Activated CD8-positive, alpha-beta memory T cell treated with anti-CD3 and anti-CD28 coated beads, Interleukin-2, amount 10 ng/mL, durations not matched to agents 7 days and 5 days (primary cell): ENCODE results near the gene MALT1. TPM values are rescaled to one million over a fixed set of nuclear protein-coding genes. Genes with fewer than 3 reads are reported as not detected.
"Not testable (repeated sequence)": the region's sequence is repeated elsewhere in the genome, so short reads cannot be mapped to it uniquely, and the experiment has no call there.

Experiments
- ATAC-seq: fragments of 150-1000 bp; cut with Tn5 transposase; one replicate; pipeline ENCODE4 v1.10.0; 2021; ENCODE audit warnings: moderate library complexity
- CTCF ChIA-PET: fragments of 350-600 bp; sonication (Branson Sonifier 250); formaldehyde crosslinking; loops from one replicate; lab custom pipeline; 2021; ENCODE audit warnings: antibody characterized with exemption; lab: Charles Lee
- DNase-seq: peaks from one replicate; pipeline ENCODE4 v3.0.0-alpha.2; 2020
- H3K27ac Mint-ChIP-seq: one replicate; pipeline ENCODE4 v1.8.0; 2021; ENCODE audit warnings: mild to moderate bottlenecking, mixed read lengths
- H3K27me3 Mint-ChIP-seq: one replicate; pipeline ENCODE4 v1.8.0; 2021; ENCODE audit warnings: mixed read lengths
- H3K36me3 Mint-ChIP-seq: one replicate; pipeline ENCODE4 v1.8.0; 2021; ENCODE audit warnings: mild to moderate bottlenecking, mixed read lengths
- H3K4me1 Mint-ChIP-seq: one replicate; pipeline ENCODE4 v1.8.0; 2021; ENCODE audit warnings: mixed read lengths
- H3K4me3 Mint-ChIP-seq: one replicate; pipeline ENCODE4 v1.8.0; 2021; ENCODE audit warnings: mild to moderate bottlenecking, moderate library complexity, mixed read lengths
- H3K9me3 Mint-ChIP-seq: one replicate; pipeline ENCODE4 v1.8.0; 2022; ENCODE audit warnings: low read depth, mixed read lengths
- total RNA-seq, 2 experiments: library from RNA; stranded (reverse); gene quantifications; one replicate each; pipeline ENCODE4 v1.2.3, GENCODE V29; 2021

Gene MALT1
- total RNA-seq, 2 experiments from 2014 or later: 30.3 to 31.6 TPM

- peaks cover 15% of the 10 kb centered on the region for H3K4me1 Mint-ChIP-seq
- ATAC-seq (no peak), DNase-seq (peak; percentile 22)
- peaks cover 37% of the 10 kb centered on the region for H3K27me3 Mint-ChIP-seq
- H3K36me3 Mint-ChIP-seq: no peaks in the 10 kb centered on the region
- H3K9me3 Mint-ChIP-seq: no peaks in the 10 kb centered on the region
- no peak overlapping the region for H3K4me3 Mint-ChIP-seq
- CTCF ChIA-PET: interaction anchor here (1.5 to 9.8 kb wide), 3 partner anchors 12 to 233 kb away, joined by 4 to 247 read pairs (median 15); partner anchors contain the start of gene MALT1
- H3K27ac Mint-ChIP-seq: no peak overlapping the region
Measured at GRCh38 chr18:58761970-58762780, 90.9 kb downstream of the MALT1 start.

- Mint-ChIP-seq H3K4me3 (no peak overlapping the region), H3K9me3 (no peaks in the 10 kb centered on the region), H3K27ac (no peak overlapping the region), H3K27me3 (peaks cover 38% of the 10 kb centered on the region), H3K4me1 (peaks cover 15% of the 10 kb centered on the region), H3K36me3 (no peaks in the 10 kb centered on the region)
- ATAC-seq: no peak
- peak; percentile 23 for DNase-seq
- CTCF ChIA-PET: interaction anchor here (1.3 to 9.8 kb wide), 6 partner anchors 8 to 234 kb away, joined by 4 to 247 read pairs (median 18); partner anchors contain the start of gene MALT1
Measured at GRCh38 chr18:58762781-58763171, 91.5 kb downstream of the MALT1 start.

GRCh38 chr18:58766164-58766563 is 94.9 kb downstream of the MALT1 start:
- Mint-ChIP-seq H3K36me3 (no peaks in the 10 kb centered on the region), H3K27me3 (peaks cover 52% of the 10 kb centered on the region), H3K9me3 (no peaks in the 10 kb centered on the region), H3K4me3 (no peak overlapping the region), H3K27ac (no peak overlapping the region), H3K4me1 (peaks cover 22% of the 10 kb centered on the region)
- CTCF ChIA-PET: interaction anchor here (9.8 kb wide), 1 partner anchor 237 kb away, joined by 247 read pairs; no protein-coding TSS in a partner anchor
- no peak for ATAC-seq
- DNase-seq: no peak

GRCh38 chr18:58766946-58767345 is 95.7 kb downstream of the MALT1 start:
- H3K27ac Mint-ChIP-seq: no peak overlapping the region
- DNase-seq: no peak
- CTCF ChIA-PET: interaction anchor here (4.2 to 9.8 kb wide), 2 partner anchors 238 to 304 kb away, joined by 34 to 247 read pairs; no protein-coding TSS in a partner anchor

DNA sequence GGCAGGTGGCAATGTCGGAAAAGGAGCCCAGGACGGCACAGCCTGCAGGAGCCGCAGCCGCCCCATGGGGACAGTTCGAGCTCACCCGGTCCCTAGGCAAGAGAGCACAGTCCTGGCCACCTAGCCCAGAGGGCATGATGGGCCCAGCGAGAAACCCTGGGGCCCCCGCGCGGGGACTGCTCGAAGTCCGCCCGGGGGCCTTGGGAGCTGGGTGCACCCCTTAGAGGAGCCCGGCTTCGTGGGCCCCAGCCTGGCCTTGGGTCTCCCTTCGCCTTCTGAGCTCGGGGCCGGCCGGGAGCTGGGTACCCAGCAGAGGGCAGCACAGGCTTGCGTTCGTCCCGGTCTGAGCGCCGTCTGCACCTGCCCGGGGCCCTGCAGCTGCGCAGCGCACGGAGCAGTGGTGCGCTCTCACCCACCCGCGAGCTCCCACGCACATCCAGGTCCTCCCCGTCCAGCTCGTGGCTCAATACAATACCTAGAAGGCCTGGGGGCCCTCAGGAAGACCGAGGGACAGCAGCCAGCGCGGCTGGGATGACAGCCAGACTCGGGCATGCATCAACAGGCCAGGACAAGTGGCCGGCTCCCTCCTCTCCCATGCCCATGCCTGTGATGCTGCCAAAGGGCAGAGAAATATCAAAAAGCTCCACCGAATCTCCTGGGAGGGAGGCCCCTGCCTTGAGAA is 97.2 kb downstream of the MALT1 start:
- CTCF ChIA-PET: interaction anchor here (0.6 to 9.8 kb wide), 18 partner anchors 8 to 316 kb away, joined by 3 to 247 read pairs (median 4); no protein-coding TSS in a partner anchor
- H3K27ac Mint-ChIP-seq: no peak overlapping the region
- H3K9me3 Mint-ChIP-seq: no peaks in the 10 kb centered on the region
- ATAC-seq (peak; percentile 88), DNase-seq (peak; percentile 69)
- no peaks in the 10 kb centered on the region for H3K36me3 Mint-ChIP-seq
- peak overlapping the region; percentile 4 for H3K4me3 Mint-ChIP-seq
- H3K27me3 Mint-ChIP-seq: peaks cover 56% of the 10 kb centered on the region
- peaks cover 15% of the 10 kb centered on the region for H3K4me1 Mint-ChIP-seq

More at GRCh38 chr18:58766946-58767345, 95.7 kb downstream of the MALT1 start:
- no peak for ATAC-seq
- H3K4me3 Mint-ChIP-seq: no peak overlapping the region
- H3K27me3 Mint-ChIP-seq: peaks cover 57% of the 10 kb centered on the region
- no peaks in the 10 kb centered on the region for H3K36me3 Mint-ChIP-seq
- H3K9me3 Mint-ChIP-seq: no peaks in the 10 kb centered on the region
- peaks cover 18% of the 10 kb centered on the region for H3K4me1 Mint-ChIP-seq

- no peaks in the 10 kb centered on the region for H3K36me3 Mint-ChIP-seq
- peaks cover 12% of the 10 kb centered on the region for H3K4me1 Mint-ChIP-seq
- H3K27ac Mint-ChIP-seq: no peak overlapping the region
- no peak overlapping the region for H3K4me3 Mint-ChIP-seq
- peaks cover 54% of the 10 kb centered on the region for H3K27me3 Mint-ChIP-seq
- H3K9me3 Mint-ChIP-seq: no peaks in the 10 kb centered on the region
- ATAC-seq: no peak
- DNase-seq: no peak
- CTCF ChIA-PET: interaction anchor here (1.2 to 9.8 kb wide), 8 partner anchors 10 to 315 kb away, joined by 4 to 247 read pairs (median 6); no protein-coding TSS in a partner anchor
Measured at GRCh38 chr18:58769321-58769720, 98.1 kb downstream of the MALT1 start.

DNA sequence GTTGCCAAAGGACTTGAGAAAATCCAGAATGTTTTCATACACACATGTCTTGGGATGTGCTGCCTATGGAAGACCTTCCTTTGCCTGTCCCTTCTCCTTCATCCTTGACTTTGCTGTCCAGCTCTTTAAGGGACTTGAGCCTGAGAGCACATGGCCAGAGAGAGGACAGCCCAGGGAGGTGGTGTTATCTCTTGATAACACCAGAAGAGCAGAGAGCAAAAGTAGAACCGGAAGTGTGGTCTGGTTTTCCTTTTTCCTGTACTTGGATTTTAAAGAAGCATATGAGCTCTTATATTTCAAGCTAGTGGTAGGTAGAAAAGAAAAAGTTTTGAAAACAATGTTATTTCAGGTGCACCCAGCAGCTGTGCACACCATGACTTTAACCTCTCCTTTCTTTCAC is 99.3 kb downstream of the MALT1 start:
- Mint-ChIP-seq H3K36me3 (no peaks in the 10 kb centered on the region), H3K4me1 (peaks cover 12% of the 10 kb centered on the region), H3K9me3 (no peaks in the 10 kb centered on the region), H3K27ac (no peak overlapping the region), H3K27me3 (peaks cover 43% of the 10 kb centered on the region), H3K4me3 (no peak overlapping the region)
- CTCF ChIA-PET: interaction anchor here (0.7 to 4.2 kb wide), 2 partner anchors 9 to 300 kb away, joined by 3 to 34 read pairs; no protein-coding TSS in a partner anchor
- DNase-seq (no peak), ATAC-seq (no peak)

DNA sequence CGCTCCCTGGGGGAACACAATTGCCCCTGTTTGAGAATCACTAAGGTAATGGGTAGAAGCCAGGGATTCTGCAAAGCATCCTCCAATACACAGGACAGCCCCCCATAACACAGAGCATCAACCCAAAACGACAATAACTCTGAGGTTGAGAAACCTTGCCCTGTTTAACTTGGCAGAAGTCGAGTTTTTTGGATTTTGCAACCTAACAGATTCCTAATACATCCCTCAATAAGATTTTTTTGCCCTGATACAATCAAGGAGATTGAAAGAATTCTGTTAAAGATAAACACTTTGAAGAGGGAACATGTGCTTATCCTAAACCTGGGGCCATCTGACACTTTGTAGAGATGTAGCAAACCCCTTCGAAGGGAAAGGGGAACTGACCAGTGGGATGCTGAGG is 100.9 kb downstream of the MALT1 start:
- peaks cover 35% of the 10 kb centered on the region for H3K27me3 Mint-ChIP-seq
- no peaks in the 10 kb centered on the region for H3K9me3 Mint-ChIP-seq
- H3K4me3 Mint-ChIP-seq: no peak overlapping the region
- no peaks in the 10 kb centered on the region for H3K36me3 Mint-ChIP-seq
- no peak overlapping the region for H3K27ac Mint-ChIP-seq
- ATAC-seq (no peak), DNase-seq (no peak)
- CTCF ChIA-PET: interaction anchor here (0.7 kb wide), 1 partner anchor 14 kb away, joined by 3 read pairs; no protein-coding TSS in a partner anchor
- H3K4me1 Mint-ChIP-seq: peaks cover 12% of the 10 kb centered on the region

DNA sequence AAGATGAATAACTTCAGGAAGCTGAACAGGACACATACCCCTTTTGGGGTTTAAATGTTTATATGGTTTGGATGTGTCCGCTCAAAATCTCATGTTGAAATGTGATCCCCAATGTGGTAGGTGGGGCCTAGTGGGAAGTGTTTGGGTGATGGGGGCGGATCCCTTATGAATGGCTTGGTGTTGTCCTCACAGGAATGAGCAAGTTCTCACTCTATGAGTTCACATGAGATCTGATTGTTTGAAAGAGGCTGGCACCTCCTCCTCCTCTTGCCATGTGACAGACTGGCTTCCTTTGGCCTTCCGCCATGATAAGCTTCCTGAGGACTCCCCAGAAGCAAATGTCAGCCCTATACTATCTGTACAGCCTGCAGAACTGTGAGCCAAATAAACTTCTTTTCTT is 104.8 kb downstream of the MALT1 start:
- CTCF ChIA-PET: interaction anchor here (1.0 to 2.3 kb wide), 2 partner anchors 8 to 12 kb away, joined by 3 to 5 read pairs; no protein-coding TSS in a partner anchor
- no peak for DNase-seq
- H3K4me3 Mint-ChIP-seq: no peak overlapping the region
- no peaks in the 10 kb centered on the region for H3K9me3 Mint-ChIP-seq
- no peaks in the 10 kb centered on the region for H3K36me3 Mint-ChIP-seq
- H3K27ac Mint-ChIP-seq: no peak overlapping the region
- peaks cover 1% of the 10 kb centered on the region for H3K4me1 Mint-ChIP-seq
- peaks cover 14% of the 10 kb centered on the region for H3K27me3 Mint-ChIP-seq
- ATAC-seq: no peak

DNA sequence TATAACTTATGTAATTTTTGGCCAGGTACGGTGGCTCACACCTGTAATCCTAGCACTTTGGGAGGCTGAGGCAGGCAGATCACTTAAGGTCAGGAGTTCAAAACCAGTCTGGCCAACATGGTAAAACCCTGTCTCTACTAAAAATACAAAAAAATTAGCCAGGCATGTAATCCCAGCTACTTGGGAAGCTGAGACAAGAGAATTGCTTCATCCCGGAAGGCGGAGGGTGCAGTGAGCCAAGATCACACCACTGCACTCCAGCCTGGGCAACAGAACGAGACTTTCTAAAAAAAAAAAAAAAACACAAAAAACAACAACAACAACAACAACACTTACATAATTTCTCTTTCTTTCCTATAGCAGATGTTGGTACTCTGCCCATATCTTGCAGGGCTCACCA is 105.3 kb downstream of the MALT1 start:
- H3K4me1 Mint-ChIP-seq, DNase-seq, H3K36me3 Mint-ChIP-seq, H3K27ac Mint-ChIP-seq, ATAC-seq, H3K4me3 Mint-ChIP-seq, H3K9me3 Mint-ChIP-seq: not testable (repeated sequence)
- CTCF ChIA-PET: interaction anchor here (1.0 to 7.7 kb wide), 3 partner anchors 8 to 295 kb away, joined by 3 to 63 read pairs (median 5); no protein-coding TSS in a partner anchor
- H3K27me3 Mint-ChIP-seq: peaks cover 13% of the 10 kb centered on the region

DNA sequence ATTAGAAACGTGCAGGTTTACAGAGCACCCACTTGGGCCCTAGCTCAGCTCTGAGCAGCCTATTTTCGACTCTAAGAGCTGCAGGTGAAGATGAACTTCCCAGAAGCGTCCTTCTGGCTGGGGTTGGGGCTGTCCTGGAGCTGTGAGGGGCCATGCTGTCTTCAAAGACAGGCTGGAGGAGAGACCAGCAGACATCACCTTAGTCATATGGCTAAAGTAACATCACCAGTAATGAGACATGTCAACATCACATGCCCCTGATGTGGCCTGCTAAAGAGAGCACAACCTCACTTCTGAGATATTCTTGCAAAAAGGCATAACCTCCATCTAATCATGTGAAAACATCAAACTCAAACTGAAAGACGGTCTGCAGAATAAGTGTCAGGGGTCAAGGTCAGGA is 106.2 kb downstream of the MALT1 start:
- Mint-ChIP-seq H3K4me1 (no peaks in the 10 kb centered on the region), H3K36me3 (no peaks in the 10 kb centered on the region), H3K27ac (no peak overlapping the region), H3K27me3 (peaks cover 5% of the 10 kb centered on the region), H3K4me3 (no peak overlapping the region), H3K9me3 (no peaks in the 10 kb centered on the region)
- CTCF ChIA-PET: interaction anchor here (2.3 to 7.7 kb wide), 2 partner anchors 13 to 294 kb away, joined by 5 to 63 read pairs; no protein-coding TSS in a partner anchor
- DNase-seq (no peak), ATAC-seq (no peak)

DNA sequence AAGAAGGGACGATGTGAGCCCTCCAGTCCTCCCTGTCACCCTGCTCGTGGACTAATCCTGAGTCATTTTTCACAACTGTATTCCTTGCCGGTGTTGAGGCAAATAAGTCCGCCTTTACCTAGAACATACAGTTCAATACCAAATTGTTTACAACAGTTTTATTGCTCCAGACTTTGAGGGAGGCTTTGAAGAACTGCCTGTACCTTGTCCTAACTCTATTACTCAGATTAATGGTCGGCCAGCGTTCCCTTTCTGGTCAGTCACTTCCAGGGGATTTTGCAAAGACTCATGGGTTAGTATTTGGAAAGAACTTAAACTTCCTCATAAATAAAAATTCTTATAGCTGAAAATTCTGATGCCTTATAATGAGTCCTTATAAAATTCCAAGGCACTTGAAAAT is 108.3 kb downstream of the MALT1 start:
- peaks cover 4% of the 10 kb centered on the region for H3K27me3 Mint-ChIP-seq
- H3K4me3 Mint-ChIP-seq: no peak overlapping the region
- no peak for ATAC-seq
- H3K36me3 Mint-ChIP-seq: no peaks in the 10 kb centered on the region
- no peak for DNase-seq
- no peaks in the 10 kb centered on the region for H3K4me1 Mint-ChIP-seq
- H3K27ac Mint-ChIP-seq: no peak overlapping the region
- no peaks in the 10 kb centered on the region for H3K9me3 Mint-ChIP-seq
- CTCF ChIA-PET: interaction anchor here (1.1 to 7.7 kb wide), 3 partner anchors 9 to 292 kb away, joined by 3 to 63 read pairs (median 7); no protein-coding TSS in a partner anchor

DNA sequence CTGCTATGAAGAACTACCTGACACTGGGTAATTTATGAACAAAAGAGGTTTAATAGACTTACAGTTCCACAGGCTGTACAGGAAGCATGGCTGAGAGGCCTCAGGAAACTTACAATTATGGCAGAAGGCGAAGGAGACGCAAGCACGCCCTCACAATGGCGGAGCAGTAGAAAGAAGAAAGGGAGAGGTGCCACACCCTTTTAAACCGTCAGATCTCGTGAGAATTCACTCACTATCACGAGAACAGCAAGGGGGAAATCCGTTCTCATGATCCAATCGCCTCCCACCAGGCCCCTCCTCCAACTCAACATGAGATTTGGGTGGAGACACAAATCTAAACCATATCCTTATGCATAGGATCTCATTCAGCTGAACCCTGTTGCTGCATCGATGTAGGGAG is 108.8 kb downstream of the MALT1 start:
- no peak overlapping the region for H3K27ac Mint-ChIP-seq
- H3K27me3 Mint-ChIP-seq: peaks cover 4% of the 10 kb centered on the region
- H3K9me3 Mint-ChIP-seq: no peaks in the 10 kb centered on the region
- DNase-seq (no peak), ATAC-seq (no peak)
- no peaks in the 10 kb centered on the region for H3K4me1 Mint-ChIP-seq
- CTCF ChIA-PET: interaction anchor here (1.1 to 7.7 kb wide), 3 partner anchors 9 to 291 kb away, joined by 3 to 63 read pairs (median 5); no protein-coding TSS in a partner anchor
- H3K4me3 Mint-ChIP-seq: no peak overlapping the region
- H3K36me3 Mint-ChIP-seq: no peaks in the 10 kb centered on the region
